HEK293 (cell line): ENCODE results near the gene CNN2.
"Not testable (repeated sequence)": the region's sequence is repeated elsewhere in the genome, so short reads cannot be mapped to it uniquely, and the experiment has no call there.

ENCODE experiments used
- CTCF ChIP-seq: fragments of 450-650 bp; formaldehyde crosslinking; IDR thresholded peaks from 2 replicates; pipeline ENCODE4 v1.5.1; 2016; ENCODE audit warnings: missing biosample characterization, missing genetic modification characterization
- ZNF133 ChIP-seq: fragments of 450-650 bp; formaldehyde crosslinking; IDR thresholded peaks from 2 replicates; pipeline ENCODE4 v1.5.1; 2016; ENCODE audit warnings: missing biosample characterization, missing genetic modification characterization

GRCh38 chr19:1023883-1024188 is 2.6 kb upstream of the CNN2 start:
- not testable (repeated sequence) for TF ChIP-seq ZNF133; CTCF (tag by site-specific recombination)
